K562 (cell line): ENCODE results near the gene UBE2K. TPM values are rescaled to one million over a fixed set of nuclear protein-coding genes. Genes with fewer than 3 reads are reported as not detected.

Experiments used
- ATAC-seq: fragments of 200-7000 bp; cut with Tn5 transposase; 3 replicates; pipeline ENCODE4 v1.9.1; 2020; ENCODE audit warnings: moderate library complexity
- BruUV-seq: library from RNA; stranded (reverse); fragments of 400-500 nt; replicated peaks from 2 replicates; lab custom pipeline; 2021; lab: Mats Ljungman, UMichigan
- CTCF ChIA-PET: fragments of 300-600 bp; formaldehyde crosslinking; extraction: SDS; loops from one replicate; lab custom pipeline; 2021; ENCODE audit warnings: low intra/inter-chr PET ratio; lab: Yijun Ruan, JAX
- POLR2A ChIA-PET: fragments of 300-600, 350-650 bp; sonication (Branson Sonifier 250); formaldehyde crosslinking; extraction: SDS; loops from one replicate; lab custom pipeline; 2021; ENCODE audit warnings: antibody characterized with exemption, inconsistent platforms; lab: Yijun Ruan, JAX
- DNase-seq, 4 experiments: peaks; one replicate each; pipeline versions ENCODE4 v3.0.0 to v3.0.0-alpha.2; 2011 to 2018; ENCODE audit warnings: low spot score in 3 of 4, mixed read lengths in 3 of 4; ENCODE audit errors: extremely low read depth in 1 of 4
- FAIRE-seq: peaks from 2 replicates; lab custom pipeline; 2011; peaks lifted over from hg19 to GRCh38; lab: Jason Lieb, UNC
- H2AFZ ChIP-seq: 2 replicates; pipeline ENCODE4 v1.6.0; 2011; ENCODE audit warnings: low read depth, low read length, control low read depth, inconsistent platforms
- H3K27ac ChIP-seq: fragments of 200-600 bp; 3 replicates; pipeline ENCODE4 v1.8.0; 2011; ENCODE audit warnings: low read depth, mild to moderate bottlenecking, control low read depth, inconsistent platforms, low read length, moderate library complexity, mixed read lengths; ENCODE audit errors: extremely low read depth
- H3K27me3 ChIP-seq, 2 experiments: fragments of 300-600 bp in 1 of 2; 2 replicates in 1 of 2; 3 replicates in 1 of 2; pipeline versions ENCODE4 v1.6.0 to v1.8.0; 2011; ENCODE audit warnings: inconsistent platforms in 2 of 2, low read length in 2 of 2, mild to moderate bottlenecking in 1 of 2, mixed read lengths in 1 of 2, moderate library complexity in 1 of 2; ENCODE audit not compliant: control insufficient read depth in 2 of 2, insufficient read depth in 2 of 2
- H3K36me3 ChIP-seq: fragments of 300-600 bp; 3 replicates; pipeline ENCODE4 v1.8.0; 2011; ENCODE audit warnings: mild to moderate bottlenecking, low read length, inconsistent platforms; ENCODE audit not compliant: control insufficient read depth, insufficient read depth
- H3K4me1 ChIP-seq, 2 experiments: fragments of 200-600 bp in 1 of 2; replicated peaks in 1 of 2; 2 replicates in 1 of 2; 3 replicates in 1 of 2; pipeline versions ENCODE4 v1.5.1 to v1.8.0; 2011; ENCODE audit warnings: inconsistent platforms in 2 of 2, low read length in 2 of 2, mild to moderate bottlenecking in 1 of 2, mixed read lengths in 1 of 2, moderate library complexity in 1 of 2; ENCODE audit not compliant: control insufficient read depth in 2 of 2, insufficient read depth in 2 of 2
- H3K4me2 ChIP-seq: 2 replicates; pipeline ENCODE4 v1.6.1; 2011; ENCODE audit warnings: low read length, control low read depth, inconsistent platforms, mixed read lengths; ENCODE audit not compliant: insufficient read depth
- H3K4me3 ChIP-seq: fragments of 200-600 bp; sonication (generic), shearing (Covaris generic); 2 replicates; pipeline ENCODE4 v1.5.1; 2016; ENCODE audit warnings: control low read depth, inconsistent platforms
- H3K79me2 ChIP-seq: fragments of 200-600 bp; 3 replicates; pipeline ENCODE4 v1.8.0; 2011; ENCODE audit warnings: low read length, inconsistent platforms; ENCODE audit not compliant: control insufficient read depth, insufficient read depth
- H3K9ac ChIP-seq, 2 experiments: 2 replicates each; pipeline versions ENCODE4 v1.6.0 to v1.6.1; 2011; ENCODE audit warnings: low read depth in 2 of 2, low read length in 2 of 2, control low read depth in 1 of 2, inconsistent platforms in 1 of 2, mild to moderate bottlenecking in 1 of 2, mixed read lengths in 1 of 2; ENCODE audit not compliant: insufficient read depth in 1 of 2
- H3K9me1 ChIP-seq: one replicate; pipeline ENCODE4 v1.6.0; 2011; ENCODE audit warnings: inconsistent platforms, mild to moderate bottlenecking, low read length, moderate library complexity; ENCODE audit not compliant: control insufficient read depth, insufficient read depth
- H3K9me3 ChIP-seq: replicated peaks from 2 replicates; pipeline ENCODE4 v1.5.1; 2011; ENCODE audit warnings: low read depth, low read length, inconsistent platforms; ENCODE audit not compliant: control insufficient read depth, insufficient read depth
- H4K20me1 ChIP-seq: replicated peaks from 2 replicates; pipeline ENCODE4 v1.6.1; 2011; ENCODE audit warnings: low read length, inconsistent platforms, mixed read lengths; ENCODE audit not compliant: control insufficient read depth, insufficient read depth
- AFF1 ChIP-seq, 2 experiments: fragments of 450-650 bp; IDR thresholded peaks; 2 replicates each; pipeline ENCODE4 v1.6.1; 2018; ENCODE audit warnings: mild to moderate bottlenecking in 2 of 2, low read depth in 1 of 2; ENCODE audit not compliant: partially characterized antibody in 2 of 2
- GATA2 ChIP-seq: sonication (generic); formaldehyde crosslinking; IDR thresholded peaks from 2 replicates; pipeline ENCODE4 v1.4.0; 2020; ENCODE audit warnings: mild to moderate bottlenecking, missing genetic modification reagents
- MLLT1 ChIP-seq, 2 experiments: fragments of 450-650 bp; IDR thresholded peaks; 2 replicates each; pipeline ENCODE4 v1.6.1; 2016
- NUFIP1 ChIP-seq: fragments of 450-650 bp; IDR thresholded peaks from 2 replicates; pipeline ENCODE4 v1.6.1; 2018; ENCODE audit not compliant: partially characterized antibody
- POLR2AphosphoS2 ChIP-seq: IDR thresholded peaks from 2 replicates; pipeline ENCODE4 v1.6.1; 2012; ENCODE audit warnings: low read length, improper control_type of control experiment
- RFX5 ChIP-seq: IDR thresholded peaks from 2 replicates; pipeline ENCODE4 v1.6.1; 2011; ENCODE audit warnings: low read depth, mild to moderate bottlenecking, improper control_type of control experiment, low read length
- THAP7 ChIP-seq: fragments of 250-450 bp; sonication (Bioruptor Pico); IDR thresholded peaks from 2 replicates; pipeline ENCODE4 v1.5.0; 2021
- ZNF512 ChIP-seq: IDR thresholded peaks from 2 replicates; pipeline ENCODE4 v1.6.1; 2016; ENCODE audit warnings: missing genetic modification characterization, missing compliant biosample characterization
- WGBS: fragments of 100-300 bp; shearing (Covaris generic); methylation state at CpG from one replicate; pipeline ENCODE4 v1.1.6; 2016; ENCODE audit warnings: low coverage, mixed read lengths; ENCODE audit not compliant: insufficient coverage; ENCODE audit errors: missing lambda C conversion rate; 5-methylcytosine and 5-hydroxymethylcytosine counted together
- in situ Hi-C: fragments of 300-500 bp; cut with MboI; formaldehyde crosslinking; loops from 4 replicates; pipeline ENCODE4 v1.15.0; 2018; ENCODE audit warnings: inconsistent platforms, mixed read lengths
- intact Hi-C: fragments of 100-400 bp; cut with micrococcal nuclease; formaldehyde crosslinking; loops from 2 replicates; pipeline ENCODE4 v1.14.2; 2022
- polyA plus RNA-seq, 8 experiments: library from polyadenylated mRNA; depleted of rRNA in 4 of 8; stranded (reverse) in 5 of 8; unstranded in 3 of 8; fragments of >200 nt; fragmentation: Nextera tagmentation in 2 of 8; fragmentation: Illumina TruSeq in 1 of 8; extraction: Ambion mirVana in 2 of 8; extraction: Trizol in 1 of 8; gene quantifications; 2 replicates each; pipeline versions ENCODE4 v1.2.1 to v1.2.3, GENCODE V29; 2011 to 2014; ENCODE audit warnings: inconsistent platforms in 1 of 8, missing spikeins in 1 of 8
- total RNA-seq, 7 experiments: library from RNA; depleted of rRNA in 6 of 7; stranded (reverse); fragments of >200 nt in 6 of 7; fragmentation: Illumina TruSeq in 2 of 7; extraction: Trizol in 2 of 7; gene quantifications; 2 replicates each; pipeline versions ENCODE4 v1.2.1 to v1.2.3, GENCODE V29; 2011 to 2021; ENCODE audit warnings: low replicate concordance in 1 of 7

Gene UBE2K
- total and polyA plus RNA-seq, 9 of the 15 experiments (the other 6 are each of a cell fraction or from before 2014, with no cell fraction given) = 29.8 to 190 (median 62.6) TPM

GRCh38 chr4:39741401-39741800, 43.5 kb downstream of the UBE2K start:
- no peak overlapping the region for H3K4me3 ChIP-seq
- TF ChIP-seq RFX5 (no peak), POLR2AphosphoS2 (no peak), MLLT1 (IDR thresholded peaks at IDR 0.05) (no peak), THAP7 (CRISPR knock-in tag) (no peak), AFF1 (IDR thresholded peaks at IDR 0.05; ENCODE audit: low read depth in 1 of 2, partially characterized antibody in 2 of 2) (no peak), ZNF512 (tag) (no peak), NUFIP1 (no peak), GATA2 (CRISPR knock-in tag) (no peak)

More at GRCh38 chr4:39741401-39741800, 43.5 kb downstream of the UBE2K start:
- no peaks in the 10 kb centered on the region for H4K20me1 ChIP-seq
- DNase-seq = no peak
- H3K79me2 ChIP-seq = peaks cover 49% of the 10 kb centered on the region
- no peaks in the 10 kb centered on the region; a peak in 1 of 5 replicates for H3K4me1 ChIP-seq
- ATAC-seq = no peak
- WGBS = 96% methylated on average over 2 of the region's 2 CpGs
- H3K9me1 ChIP-seq = no peaks in the 10 kb centered on the region
- in situ Hi-C loops = no loop called here
- no peak overlapping the region for H3K27ac ChIP-seq
- ChIA-PET POLR2A (interaction anchor here (2.0 kb wide), 1 partner anchor 12 kb away, joined by 4 read pairs; no protein-coding TSS in a partner anchor), CTCF (no interaction called here)
- H3K4me2 ChIP-seq = no peak overlapping the region
- no peak for FAIRE-seq
- H2AFZ ChIP-seq = no peak overlapping the region
- no peak overlapping the region for H3K9ac ChIP-seq
- intact Hi-C loops = no loop called here
- H3K27me3 ChIP-seq = no peaks in the 10 kb centered on the region
- H3K36me3 ChIP-seq = peaks cover 53% of the 10 kb centered on the region
- no peaks in the 10 kb centered on the region for H3K9me3 ChIP-seq
- no TSS peak for BruUV-seq
